Tibial nerve (tissue), 4 donors: ENCODE data around the gene CFAP210. TPM values are rescaled to one million over a fixed set of nuclear protein-coding genes. Genes with fewer than 3 reads are reported as not detected.
A peak's percentile ranks its signal among the peaks of the same experiment; 100 is the strongest.

ENCODE experiments used
- DNase-seq, 2 donors: peaks; one replicate each; pipeline ENCODE4 v3.0.0-alpha.2; 2019; ENCODE audit warnings: low spot score in 2 of 2
- H3K27ac ChIP-seq, 4 donors: fragments of 200-600 bp; sonication (generic) in 3 of 4; one replicate each; pipeline ENCODE4 v1.5.1; 2017 to 2019; ENCODE audit warnings: mild to moderate bottlenecking in 1 of 4
- H3K27me3 ChIP-seq, 2 donors: fragments of 200-600 bp; sonication (generic) in 1 of 2; one replicate each; pipeline versions ENCODE4 v1.5.1 to v1.6.0; 2017 to 2019
- H3K36me3 ChIP-seq, 3 donors: fragments of 200-600 bp; sonication (generic); one replicate each; pipeline ENCODE4 v1.5.1; 2018 to 2019
- H3K4me1 ChIP-seq, 4 donors: fragments of 200-600 bp; sonication (generic) in 3 of 4; one replicate each; pipeline ENCODE4 v1.5.1; 2017 to 2019
- H3K4me3 ChIP-seq, 4 donors: fragments of 200-600 bp; sonication (generic) in 3 of 4; one replicate each; pipeline ENCODE4 v1.5.1; 2017 to 2019; ENCODE audit warnings: mild to moderate bottlenecking in 1 of 4, moderate library complexity in 1 of 4
- H3K9me3 ChIP-seq, 4 donors: fragments of 200-600 bp; sonication (generic) in 3 of 4; one replicate each; pipeline ENCODE4 v1.5.1; 2017 to 2019
- CTCF ChIP-seq, 5 experiments: fragments of 200-600 bp in 3 of 5; fragments of 450-650 bp in 2 of 5; sonication (generic) in 3 of 5; IDR thresholded peaks; one replicate each; pipeline ENCODE4 v1.5.1; 2016 to 2019; ENCODE audit warnings: antibody characterized with exemption in 5 of 5, mild to moderate bottlenecking in 3 of 5, moderate library complexity in 2 of 5
- EP300 ChIP-seq, 2 donors: sonication (generic); formaldehyde crosslinking; IDR thresholded peaks; one replicate each; pipeline ENCODE4 v1.6.1; 2017; ENCODE audit warnings: antibody characterized with exemption in 2 of 2, mild to moderate bottlenecking in 1 of 2
- POLR2A ChIP-seq, 2 donors: fragments of 450-650 bp; IDR thresholded peaks; one replicate each; pipeline ENCODE4 v1.6.1; 2017; ENCODE audit warnings: antibody characterized with exemption in 2 of 2, mild to moderate bottlenecking in 2 of 2, moderate library complexity in 2 of 2
- whole genome bisulfite sequencing, 2 donors: methylation state at CpG; one replicate each; pipeline ENCODE4 v1.1.5; 2018; 5-methylcytosine and 5-hydroxymethylcytosine counted together
- total RNA-seq, 4 donors: library from RNA; depleted of rRNA; stranded (reverse); fragments of >200 nt; gene quantifications; one replicate each; pipeline ENCODE4 v1.1.0, GENCODE V29; 2016

CFAP210 gene
- total RNA-seq, 4 donors from 2014 or later: 0.60 to 0.87 TPM; not detected in 2

GRCh38 chr2:169736902-169737301 is 42.7 kb upstream of the CFAP210 start:
- DNase-seq: no peak
- no peak for TF ChIP-seq POLR2A (IDR thresholded peaks at IDR 0.05)
- TF ChIP-seq CTCF (IDR thresholded peaks at IDR 0.05): no peak
- no peak for TF ChIP-seq EP300 (IDR thresholded peaks at IDR 0.05)
- Histone ChIP-seq H3K4me3 (no peak overlapping the region), H3K36me3 (no peaks in the 10 kb centered on the region), H3K27me3 (no peaks in the 10 kb centered on the region), H3K9me3 (no peaks in the 10 kb centered on the region), H3K27ac (no peak overlapping the region), H3K4me1 (peaks cover 0 to 14% (median 3%) of the 10 kb centered on the region in 4 donors)
- 86 to 89% methylated on average over 5 of the region's 5 CpGs for WGBS, 2 donors

GRCh38 chr2:169735623-169736022 is 41.4 kb upstream of the CFAP210 start:
- Histone ChIP-seq H3K27me3 (no peaks in the 10 kb centered on the region), H3K27ac (no peak overlapping the region), H3K9me3 (no peaks in the 10 kb centered on the region), H3K4me1 (peaks cover 0 to 14% (median 3%) of the 10 kb centered on the region in 4 donors), H3K36me3 (no peaks in the 10 kb centered on the region), H3K4me3 (no peak overlapping the region)
- no peak for DNase-seq
- TF ChIP-seq EP300 (IDR thresholded peaks at IDR 0.05) (no peak), CTCF (IDR thresholded peaks at IDR 0.05) (no peak), POLR2A (IDR thresholded peaks at IDR 0.05) (no peak)
- 92 to 96% methylated on average over 4 of the region's 4 CpGs for WGBS, 2 donors

GRCh38 chr2:169734169-169734847 is 40.1 kb upstream of the CFAP210 start:
- TF ChIP-seq POLR2A (IDR thresholded peaks at IDR 0.05) (no peak), CTCF (IDR thresholded peaks at IDR 0.05) (no peak), EP300 (IDR thresholded peaks at IDR 0.05) (no peak)
- no peak for DNase-seq
- Histone ChIP-seq H3K4me3 (peak overlapping the region; percentile 38 to 82 (median 49)), H3K27ac (peak overlapping the region in 1 of 4 donors; percentile 62), H3K9me3 (no peaks in the 10 kb centered on the region), H3K4me1 (peaks cover 0 to 14% (median 3%) of the 10 kb centered on the region in 4 donors), H3K27me3 (no peaks in the 10 kb centered on the region), H3K36me3 (no peaks in the 10 kb centered on the region)
- 1 to 5% methylated on average over 31 to 54 of the region's 69 CpGs for WGBS, 2 donors

GRCh38 chr2:169732583-169733358 is 38.6 kb upstream of the CFAP210 start:
- Histone ChIP-seq H3K27ac (peak overlapping the region in 2 of 4 donors; percentile 4 to 62), H3K36me3 (no peaks in the 10 kb centered on the region), H3K27me3 (no peaks in the 10 kb centered on the region), H3K4me1 (peaks cover 0 to 14% (median 3%) of the 10 kb centered on the region in 4 donors), H3K9me3 (no peaks in the 10 kb centered on the region), H3K4me3 (peak overlapping the region; percentile 43 to 82 (median 50))
- WGBS, 2 donors: 47 to 55% methylated on average over 13 of the region's 13 CpGs
- no peak for TF ChIP-seq POLR2A (IDR thresholded peaks at IDR 0.05)
- TF ChIP-seq EP300 (IDR thresholded peaks at IDR 0.05): no peak
- TF ChIP-seq CTCF (IDR thresholded peaks at IDR 0.05): no peak
- no peak for DNase-seq

GRCh38 chr2:169732075-169732474 is 37.9 kb upstream of the CFAP210 start:
- WGBS, 2 donors: 41 to 51% methylated on average over 5 of the region's 5 CpGs

More at GRCh38 chr2:169732075-169732474, 37.9 kb upstream of the CFAP210 start:
- Histone ChIP-seq H3K27me3 (no peaks in the 10 kb centered on the region), H3K27ac (no peak overlapping the region), H3K36me3 (no peaks in the 10 kb centered on the region), H3K9me3 (no peaks in the 10 kb centered on the region), H3K4me1 (peaks cover 0 to 14% (median 3%) of the 10 kb centered on the region in 4 donors), H3K4me3 (no peak overlapping the region)
- TF ChIP-seq POLR2A (IDR thresholded peaks at IDR 0.05) (no peak), EP300 (IDR thresholded peaks at IDR 0.05) (no peak)
- no peak for DNase-seq
